Right lobe of liver (tissue), 4 donors: ENCODE results near the gene CDIPT.

Source experiments
- CTCF ChIP-seq, 4 donors: fragments of 200-600 bp in 3 of 4; fragments of 450-650 bp in 1 of 4; IDR thresholded peaks; one replicate each; pipeline versions ENCODE4 v1.5.1 to v1.8.0; 2016 to 2022; ENCODE audit warnings: antibody characterized with exemption in 4 of 4, mild to moderate bottlenecking in 2 of 4
- POLR2A ChIP-seq: fragments of 450-650 bp; IDR thresholded peaks from one replicate; pipeline ENCODE4 v1.6.1; 2017; ENCODE audit warnings: antibody characterized with exemption, mild to moderate bottlenecking
- donor health status: DM: no; HTN: no; CAD: no.
- donor health status: DM: no; HTN: no; CAD: no.
- donor health status: DM: no; HTN: yes; CAD: no.

DNA sequence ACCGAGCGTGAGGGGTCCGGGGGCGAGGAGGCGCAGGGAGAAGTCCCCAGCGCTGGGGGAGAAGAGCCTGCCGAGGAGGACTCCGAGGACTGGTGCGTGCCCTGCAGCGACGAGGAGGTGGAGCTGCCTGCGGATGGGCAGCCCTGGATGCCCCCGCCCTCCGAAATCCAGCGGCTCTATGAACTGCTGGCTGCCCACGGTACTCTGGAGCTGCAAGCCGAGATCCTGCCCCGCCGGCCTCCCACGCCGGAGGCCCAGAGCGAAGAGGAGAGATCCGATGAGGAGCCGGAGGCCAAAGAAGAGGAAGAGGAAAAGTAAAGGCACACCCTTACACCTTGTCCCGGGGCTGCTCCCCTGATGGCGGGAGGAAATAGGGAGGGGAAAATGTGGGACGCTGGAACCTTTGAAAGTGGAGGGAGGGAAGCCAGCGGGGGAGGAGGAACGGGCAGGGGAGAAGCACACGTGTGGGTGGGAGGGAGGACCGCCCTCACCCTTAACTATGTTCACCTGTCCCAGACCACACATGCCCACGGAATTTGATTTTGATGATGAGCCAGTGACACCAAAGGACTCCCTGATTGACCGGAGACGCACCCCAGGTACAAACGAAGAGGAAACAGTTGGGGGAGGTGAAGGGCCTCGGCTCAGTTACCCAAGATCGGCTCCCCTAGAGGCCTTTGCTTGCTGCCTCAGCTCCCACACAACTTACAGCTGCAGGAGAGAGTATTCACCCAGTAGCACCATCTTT, 46.2 kb downstream of the CDIPT start:
- TF ChIP-seq CTCF (IDR thresholded peaks at IDR 0.05), result no peak
- TF ChIP-seq POLR2A, result no peak
